CD4-positive, alpha-beta T cell (primary cell): ENCODE measurements around the gene FAM25A. TPM values are rescaled to one million over a fixed set of nuclear protein-coding genes. Genes with fewer than 3 reads are reported as not detected.
"Not testable (repeated sequence)": the region's sequence is repeated elsewhere in the genome, so short reads cannot be mapped to it uniquely, and the experiment has no call there.

Source experiments
- ATAC-seq: fragments of 200-7000 bp; cut with Tn5 transposase; one replicate; pipeline ENCODE4 v1.10.0; 2022; ENCODE audit warnings: mild to moderate bottlenecking; ENCODE audit not compliant: poor library complexity
- CTCF ChIA-PET: fragments of 350-600 bp; sonication (Branson Sonifier 250); formaldehyde crosslinking; loops from one replicate; lab custom pipeline; 2021; ENCODE audit warnings: antibody characterized with exemption, inconsistent platforms; lab: Charles Lee
- POLR2A ChIA-PET: fragments of 350-600 bp; sonication (Branson Sonifier 250); formaldehyde crosslinking; loops from one replicate; lab custom pipeline; 2021; ENCODE audit warnings: antibody characterized with exemption, inconsistent platforms; lab: Charles Lee
- DNase-seq, 14 experiments: peaks; one replicate each; pipeline ENCODE4 v3.0.0-alpha.2; 2013 to 2020; ENCODE audit warnings: mixed read lengths in 2 of 14
- H3K27ac ChIP-seq, 2 donors: one replicate each; pipeline versions ENCODE4 v1.5.1 to v1.7.0; 2013; ENCODE audit warnings: low read length in 2 of 2, low read depth in 1 of 2, mild to moderate bottlenecking in 1 of 2
- H3K27me3 ChIP-seq, 2 experiments: 1 replicate in 1 of 2; 2 replicates in 1 of 2; pipeline versions ENCODE4 v1.6.1 to v1.7.0; 2013; ENCODE audit warnings: low read length in 2 of 2, control low read depth in 1 of 2, mild to moderate bottlenecking in 1 of 2, moderate library complexity in 1 of 2; ENCODE audit not compliant: insufficient read depth in 2 of 2, control insufficient read depth in 1 of 2
- H3K36me3 ChIP-seq: one replicate; pipeline ENCODE4 v1.6.1; 2013; ENCODE audit warnings: low read length, control low read depth; ENCODE audit not compliant: insufficient read depth
- H3K4me1 ChIP-seq: one replicate; pipeline ENCODE4 v1.6.1; 2013; ENCODE audit warnings: low read length, control low read depth; ENCODE audit not compliant: insufficient read depth
- H3K4me3 ChIP-seq: one replicate; pipeline ENCODE4 v1.5.1; 2013; ENCODE audit warnings: mild to moderate bottlenecking, low read length, moderate library complexity
- H3K9me3 ChIP-seq, 2 experiments: 1 replicate in 1 of 2; 2 replicates in 1 of 2; pipeline versions ENCODE4 v1.6.1 to v1.7.0; 2013; ENCODE audit warnings: low read length in 2 of 2, mild to moderate bottlenecking in 2 of 2, control low read depth in 1 of 2, moderate library complexity in 1 of 2; ENCODE audit not compliant: control insufficient read depth in 1 of 2, insufficient read depth in 1 of 2
- H3K27ac Mint-ChIP-seq: one replicate; pipeline ENCODE4 v1.8.0; 2020; ENCODE audit warnings: mixed read lengths
- H3K27me3 Mint-ChIP-seq: one replicate; pipeline ENCODE4 v1.8.0; 2021; ENCODE audit warnings: mixed read lengths
- H3K36me3 Mint-ChIP-seq: one replicate; pipeline ENCODE4 v1.8.0; 2021; ENCODE audit warnings: low read depth, mixed read lengths
- H3K4me1 Mint-ChIP-seq: one replicate; pipeline ENCODE4 v1.8.0; 2021; ENCODE audit warnings: low read depth, mixed read lengths
- H3K4me3 Mint-ChIP-seq: one replicate; pipeline ENCODE4 v1.8.0; 2020; ENCODE audit warnings: mild to moderate bottlenecking, mixed read lengths
- H3K9me3 Mint-ChIP-seq: one replicate; pipeline ENCODE4 v1.8.0; 2020; ENCODE audit warnings: mixed read lengths
- intact Hi-C, 2 experiments: fragments of 100-400 bp; cut with DNase I in 1 of 2; cut with micrococcal nuclease in 1 of 2; formaldehyde crosslinking; loops; one replicate each; pipeline versions ENCODE4 v1.15.1 to v1.9.0; 2023 to 2025; cut with DNase I, micrococcal nuclease
- polyA plus RNA-seq, 2 donors: library from polyadenylated mRNA; unstranded; fragments of 120-200 nt; gene quantifications; one replicate each; pipeline ENCODE4 v1.2.1, GENCODE V29; 2013
- total RNA-seq, 174 experiments: library from RNA in 2 of 174; stranded (reverse) in 2 of 174; gene quantifications; one replicate each; pipeline ENCODE4 v1.2.3 and lab custom pipeline; 2021 to 2026
- TF ChIP-seq, protein P1 (sequence below): fragments of 200-600 bp; IDR thresholded peaks from one replicate; pipeline ENCODE4 v1.8.0; 2022; ENCODE audit warnings: antibody characterized with exemption, mild to moderate bottlenecking

FAM25A gene
- total RNA-seq (not detected), total RNA-seq (lab: John Stamatoyannopoulos, UW) (0 to 0.06 (median 0) reads per million in 172 experiments)
- not detected for polyA plus RNA-seq (2013, experiment 1 of 2)
- polyA plus RNA-seq (2013, experiment 2 of 2), result not detected

DNA sequence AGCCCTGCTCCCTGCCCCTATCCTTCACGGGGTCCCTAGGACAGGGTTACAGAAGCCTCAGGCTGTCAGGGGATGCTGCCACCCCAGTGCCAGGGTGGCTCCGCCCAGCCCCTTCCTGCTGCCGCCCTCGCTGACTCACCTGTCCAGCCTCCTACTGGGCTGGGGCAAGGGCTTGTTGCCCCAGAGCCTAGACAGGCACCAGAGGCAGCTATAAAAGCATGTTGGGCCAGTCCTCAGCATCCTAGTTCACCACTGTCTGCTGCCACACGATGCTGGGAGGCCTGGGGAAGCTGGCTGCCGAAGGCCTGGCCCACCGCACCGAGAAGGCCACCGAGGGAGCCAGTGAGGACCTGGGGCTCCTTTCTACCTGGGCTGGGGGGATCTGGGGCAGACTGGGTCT is at the start of gene FAM25A:
TSS of gene FAM25A (plus strand) at position 239 of the 400 bp plus-strand sequence. CDS start at position 270, 31 bp downstream.
- H3K4me1 ChIP-seq, intact Hi-C loops, H3K27me3 Mint-ChIP-seq, H3K4me3 ChIP-seq, H3K27me3 ChIP-seq, H3K27ac Mint-ChIP-seq, CTCF ChIA-PET, ATAC-seq, H3K27ac ChIP-seq, H3K36me3 Mint-ChIP-seq, H3K9me3 Mint-ChIP-seq, H3K4me1 Mint-ChIP-seq, POLR2A ChIA-PET, H3K36me3 ChIP-seq, H3K4me3 Mint-ChIP-seq, DNase-seq, H3K9me3 ChIP-seq: not testable (repeated sequence)

DNA sequence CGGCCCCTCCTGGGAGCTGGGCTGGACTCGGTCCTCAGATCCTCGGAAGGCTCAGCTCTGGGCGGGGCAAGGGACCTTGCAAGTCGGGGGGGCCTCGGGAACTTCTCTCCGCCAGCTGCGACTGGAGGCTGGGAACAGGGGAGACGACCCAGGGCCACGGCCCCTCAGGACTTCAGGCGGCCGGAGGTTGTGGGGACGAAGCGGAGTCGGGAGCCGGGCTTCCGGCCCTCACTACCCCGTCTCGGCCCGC is 49.2 kb upstream of the FAM25A start:
- peaks cover 37% of the 10 kb centered on the region for H3K4me1 Mint-ChIP-seq
- no peaks in the 10 kb centered on the region for H3K36me3 ChIP-seq

DNA sequence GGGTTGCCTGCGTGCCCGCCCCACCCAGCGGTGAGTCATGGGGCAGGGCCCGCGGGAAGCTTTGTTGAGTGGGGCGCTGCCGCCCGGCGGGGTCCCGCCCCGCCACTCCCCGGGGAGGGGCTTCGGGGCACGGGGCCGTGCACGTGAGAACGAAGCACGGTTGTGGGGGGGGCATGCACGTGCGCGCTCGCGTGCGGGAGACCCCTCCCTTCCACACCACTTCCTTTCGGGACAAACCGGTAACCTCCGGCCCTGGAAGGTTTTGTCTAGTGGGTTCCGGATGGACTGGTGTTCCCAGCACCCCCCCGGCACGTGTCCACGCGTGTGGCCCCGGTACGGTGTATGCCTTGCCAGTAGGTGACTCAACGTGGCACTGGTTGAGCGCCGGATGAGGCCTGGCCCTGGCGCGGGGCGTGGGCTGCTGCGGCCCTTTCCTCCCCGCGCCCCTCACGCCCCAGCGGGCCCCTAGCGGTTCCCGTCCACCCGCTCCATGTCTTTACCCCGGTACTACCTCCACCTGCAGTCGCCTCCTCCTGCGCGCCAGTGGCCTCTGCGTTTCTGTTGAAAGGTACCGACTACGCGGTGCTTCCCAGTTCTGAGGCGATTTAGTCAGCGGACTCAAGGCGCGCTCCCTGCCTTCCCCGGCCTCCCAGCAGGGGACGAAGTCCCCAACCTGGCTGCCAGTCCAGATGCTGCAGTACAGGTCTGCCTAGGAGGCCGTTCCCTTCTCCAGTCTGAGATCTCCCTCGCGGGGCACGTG is 48.7 kb upstream of the FAM25A start:
- H3K27ac ChIP-seq, result peak overlapping the region; percentile 81 to 93
- ATAC-seq, result peak; percentile 85
- Mint-ChIP-seq H3K27ac (peak overlapping the region; percentile 93), H3K4me3 (peak overlapping the region; percentile 79), H3K36me3 (no peaks in the 10 kb centered on the region), H3K9me3 (no peaks in the 10 kb centered on the region), H3K4me1 (peaks cover 32% of the 10 kb centered on the region), H3K27me3 (no peaks in the 10 kb centered on the region)
- ChIA-PET CTCF (interaction anchor here (0.8 to 2.6 kb wide), 2 partner anchors 11 to 32 kb away, joined by 5 to 8 read pairs; no protein-coding TSS in a partner anchor), POLR2A (interaction anchor here (0.5 to 3.1 kb wide), 4 partner anchors 21 to 259 kb away, joined by 3 to 32 read pairs (median 5); partner anchors contain the start of genes GLUD1 and SHLD2)
- H3K4me1 ChIP-seq, result peaks cover 57% of the 10 kb centered on the region
- TF ChIP-seq, protein P1, sequence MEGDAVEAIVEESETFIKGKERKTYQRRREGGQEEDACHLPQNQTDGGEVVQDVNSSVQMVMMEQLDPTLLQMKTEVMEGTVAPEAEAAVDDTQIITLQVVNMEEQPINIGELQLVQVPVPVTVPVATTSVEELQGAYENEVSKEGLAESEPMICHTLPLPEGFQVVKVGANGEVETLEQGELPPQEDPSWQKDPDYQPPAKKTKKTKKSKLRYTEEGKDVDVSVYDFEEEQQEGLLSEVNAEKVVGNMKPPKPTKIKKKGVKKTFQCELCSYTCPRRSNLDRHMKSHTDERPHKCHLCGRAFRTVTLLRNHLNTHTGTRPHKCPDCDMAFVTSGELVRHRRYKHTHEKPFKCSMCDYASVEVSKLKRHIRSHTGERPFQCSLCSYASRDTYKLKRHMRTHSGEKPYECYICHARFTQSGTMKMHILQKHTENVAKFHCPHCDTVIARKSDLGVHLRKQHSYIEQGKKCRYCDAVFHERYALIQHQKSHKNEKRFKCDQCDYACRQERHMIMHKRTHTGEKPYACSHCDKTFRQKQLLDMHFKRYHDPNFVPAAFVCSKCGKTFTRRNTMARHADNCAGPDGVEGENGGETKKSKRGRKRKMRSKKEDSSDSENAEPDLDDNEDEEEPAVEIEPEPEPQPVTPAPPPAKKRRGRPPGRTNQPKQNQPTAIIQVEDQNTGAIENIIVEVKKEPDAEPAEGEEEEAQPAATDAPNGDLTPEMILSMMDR, result no peak
- H3K36me3 ChIP-seq, result no peaks in the 10 kb centered on the region
- intact Hi-C loops, result loop anchor here (1.0 to 10.0 kb wide), 5 partner anchors 113 to 437 kb away; partner anchors contain the start of genes BMPR1A (in 1 of the 2) and SHLD2 (in 1 of the 2)
- H3K27me3 ChIP-seq, result no peaks in the 10 kb centered on the region
- no peaks in the 10 kb centered on the region for H3K9me3 ChIP-seq
- H3K4me3 ChIP-seq, result peak overlapping the region; percentile 86
- DNase-seq, result peak; percentile 84 to 96 (median 90)

More for the DNA sequence above, 49.2 kb upstream of the FAM25A start:
- ChIA-PET CTCF (interaction anchor here (0.8 to 2.6 kb wide), 2 partner anchors 11 to 31 kb away, joined by 5 to 8 read pairs; no protein-coding TSS in a partner anchor), POLR2A (interaction anchor here (0.5 to 3.1 kb wide), 4 partner anchors 21 to 259 kb away, joined by 3 to 32 read pairs (median 5); partner anchors contain the start of genes GLUD1 and SHLD2)
- Histone ChIP-seq H3K4me3 (peak overlapping the region; percentile 86), H3K9me3 (no peaks in the 10 kb centered on the region), H3K27ac (peak overlapping the region; percentile 81 to 93), H3K4me1 (peaks cover 62% of the 10 kb centered on the region), H3K27me3 (no peaks in the 10 kb centered on the region)
- Mint-ChIP-seq H3K9me3 (no peaks in the 10 kb centered on the region), H3K27ac (peak overlapping the region; percentile 93), H3K4me3 (peak overlapping the region; percentile 79), H3K36me3 (no peaks in the 10 kb centered on the region), H3K27me3 (no peaks in the 10 kb centered on the region)
- TF ChIP-seq, protein P1, result no peak
- intact Hi-C loops, result loop anchor here (1.0 to 10.0 kb wide), 5 partner anchors 113 to 436 kb away; partner anchors contain the start of genes BMPR1A (in 1 of the 2) and SHLD2 (in 1 of the 2)
- no peak for ATAC-seq
- no peak for DNase-seq
